GM12874 (cell line): Measurements from ENCODE around the gene PARVG.

Source experiments
- TF ChIP-seq, protein P1 (sequence below): IDR thresholded peaks from 2 replicates; pipeline ENCODE4 v1.5.1; 2011; ENCODE audit warnings: low read depth, mild to moderate bottlenecking, control low read depth, low read length, moderate library complexity; ENCODE audit not compliant: insufficient read depth

The PARVG gene

DNA sequence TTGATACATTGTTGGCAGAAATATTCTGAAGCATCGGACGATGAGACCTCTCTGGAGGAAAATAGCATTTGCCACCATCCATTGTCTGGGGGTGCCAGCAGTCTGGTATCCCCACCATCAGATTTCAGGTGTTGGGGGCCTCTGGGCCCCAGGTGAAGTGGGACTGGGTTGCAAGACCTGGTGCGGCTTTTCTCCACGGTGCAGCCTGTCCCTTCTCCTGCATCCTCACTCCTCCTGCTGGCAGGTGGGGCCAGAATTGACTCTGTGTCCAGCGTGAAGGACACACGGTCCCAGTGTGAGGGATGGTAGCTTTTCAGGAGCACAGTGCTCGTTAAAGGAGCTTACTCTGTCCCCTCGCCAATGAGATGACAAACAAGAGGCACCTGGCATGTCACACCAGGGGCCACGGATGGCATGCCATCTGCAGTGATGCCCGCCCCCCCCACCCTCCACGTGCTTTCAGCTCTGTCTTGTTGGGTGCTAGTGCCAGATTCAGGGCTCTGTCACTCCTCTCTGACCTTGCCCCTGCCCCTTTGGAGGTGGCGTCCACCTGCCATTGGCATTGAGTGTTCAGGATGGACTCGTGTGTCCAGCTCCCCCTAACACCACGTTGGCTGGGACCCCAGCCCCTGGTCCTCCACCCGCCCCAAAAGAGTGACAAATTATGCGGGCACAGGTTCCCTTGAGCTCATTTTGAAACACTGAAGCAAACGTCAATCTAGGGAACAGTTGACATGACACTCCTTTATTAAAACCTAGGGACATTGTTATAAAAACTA lies 62.4 kb downstream of the PARVG start:
- TF ChIP-seq, protein P1, sequence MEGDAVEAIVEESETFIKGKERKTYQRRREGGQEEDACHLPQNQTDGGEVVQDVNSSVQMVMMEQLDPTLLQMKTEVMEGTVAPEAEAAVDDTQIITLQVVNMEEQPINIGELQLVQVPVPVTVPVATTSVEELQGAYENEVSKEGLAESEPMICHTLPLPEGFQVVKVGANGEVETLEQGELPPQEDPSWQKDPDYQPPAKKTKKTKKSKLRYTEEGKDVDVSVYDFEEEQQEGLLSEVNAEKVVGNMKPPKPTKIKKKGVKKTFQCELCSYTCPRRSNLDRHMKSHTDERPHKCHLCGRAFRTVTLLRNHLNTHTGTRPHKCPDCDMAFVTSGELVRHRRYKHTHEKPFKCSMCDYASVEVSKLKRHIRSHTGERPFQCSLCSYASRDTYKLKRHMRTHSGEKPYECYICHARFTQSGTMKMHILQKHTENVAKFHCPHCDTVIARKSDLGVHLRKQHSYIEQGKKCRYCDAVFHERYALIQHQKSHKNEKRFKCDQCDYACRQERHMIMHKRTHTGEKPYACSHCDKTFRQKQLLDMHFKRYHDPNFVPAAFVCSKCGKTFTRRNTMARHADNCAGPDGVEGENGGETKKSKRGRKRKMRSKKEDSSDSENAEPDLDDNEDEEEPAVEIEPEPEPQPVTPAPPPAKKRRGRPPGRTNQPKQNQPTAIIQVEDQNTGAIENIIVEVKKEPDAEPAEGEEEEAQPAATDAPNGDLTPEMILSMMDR = no peak

DNA sequence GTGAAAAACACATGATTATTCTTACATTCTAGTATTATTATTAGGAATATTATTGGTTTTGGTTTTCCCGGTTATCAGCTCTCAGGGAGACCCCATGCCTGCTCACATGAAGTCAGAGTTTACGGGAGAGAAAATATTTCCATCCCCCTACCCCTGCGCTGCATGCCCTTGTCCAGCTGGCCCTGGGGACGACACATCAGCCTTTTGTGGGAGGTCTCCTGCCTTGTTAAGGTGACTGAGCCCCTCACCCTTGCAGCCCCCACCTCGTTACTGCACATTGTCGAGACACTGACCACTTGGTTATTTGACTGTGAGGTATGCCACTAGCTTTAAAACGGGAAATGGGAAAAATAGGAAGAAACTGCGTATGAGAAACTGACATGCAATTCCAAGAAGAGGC lies 63.0 kb downstream of the PARVG start:
- TF ChIP-seq, protein P1 = no peak

DNA sequence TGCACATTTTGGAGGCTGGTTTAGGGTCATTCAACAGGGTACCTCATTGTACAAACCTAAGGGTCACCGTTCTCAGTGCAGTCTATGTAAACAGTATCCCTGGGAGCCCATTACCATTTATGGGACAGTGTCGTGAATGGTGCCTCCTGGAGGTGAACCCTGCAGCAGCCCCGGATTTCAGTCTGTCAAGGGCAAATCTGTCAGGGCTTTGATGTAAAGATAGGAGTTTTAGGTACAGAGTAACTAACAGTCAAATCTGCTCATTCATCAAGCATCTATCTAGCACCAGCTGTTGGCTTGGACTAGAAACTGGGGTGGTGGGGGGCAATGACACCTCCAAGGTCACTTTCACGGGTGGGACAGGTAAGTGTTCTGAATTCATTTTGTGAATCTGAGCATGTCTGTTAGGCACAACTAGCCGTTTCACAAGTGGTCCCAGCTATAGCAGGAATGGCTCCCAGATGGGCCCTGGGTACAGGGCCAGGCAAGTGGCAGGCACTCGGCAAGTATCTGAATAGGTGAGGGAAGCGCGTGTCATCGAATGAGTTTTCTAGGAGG lies 63.6 kb downstream of the PARVG start:
- TF ChIP-seq, protein P1 = no peak

DNA sequence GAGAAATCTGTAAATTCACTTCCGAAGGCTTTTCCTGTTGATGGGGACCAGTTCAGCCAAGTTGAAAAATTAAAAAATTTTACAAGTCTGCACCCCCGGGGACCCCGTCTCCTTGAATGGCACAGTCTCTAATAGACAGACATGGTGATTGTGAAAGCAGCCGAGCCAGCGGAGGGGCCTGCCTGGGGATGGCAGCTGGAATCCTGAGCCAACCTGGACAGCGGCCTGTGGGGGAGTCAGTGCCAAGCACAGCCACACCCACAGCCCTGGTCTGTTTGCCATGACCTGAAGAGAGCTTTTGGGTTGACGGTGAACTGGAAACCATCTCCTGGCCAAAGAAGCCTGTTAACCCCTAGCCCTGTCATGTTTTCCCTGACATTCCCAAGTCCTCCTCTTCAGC lies 64.7 kb downstream of the PARVG start:
- TF ChIP-seq, protein P1 = no peak

DNA sequence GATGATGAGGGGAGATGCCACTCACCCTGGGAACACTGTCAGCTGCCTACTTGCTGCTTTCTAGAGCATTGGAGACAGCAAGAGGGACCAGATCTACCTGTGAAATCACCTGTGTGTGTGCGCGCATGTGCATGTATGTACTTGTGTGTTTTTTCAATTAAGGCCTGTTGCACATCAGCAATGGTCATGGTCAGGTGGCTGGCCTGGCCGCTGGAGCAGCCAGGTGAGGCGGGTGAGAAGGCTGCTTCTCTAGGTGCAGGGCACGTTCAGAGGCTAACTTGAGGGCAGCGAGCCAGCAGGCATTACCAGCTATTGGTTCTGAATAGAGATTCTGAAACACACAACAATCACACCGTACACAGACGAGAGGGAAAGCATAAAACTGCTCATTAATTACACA lies 65.1 kb downstream of the PARVG start:
- TF ChIP-seq, protein P1 = no peak

DNA sequence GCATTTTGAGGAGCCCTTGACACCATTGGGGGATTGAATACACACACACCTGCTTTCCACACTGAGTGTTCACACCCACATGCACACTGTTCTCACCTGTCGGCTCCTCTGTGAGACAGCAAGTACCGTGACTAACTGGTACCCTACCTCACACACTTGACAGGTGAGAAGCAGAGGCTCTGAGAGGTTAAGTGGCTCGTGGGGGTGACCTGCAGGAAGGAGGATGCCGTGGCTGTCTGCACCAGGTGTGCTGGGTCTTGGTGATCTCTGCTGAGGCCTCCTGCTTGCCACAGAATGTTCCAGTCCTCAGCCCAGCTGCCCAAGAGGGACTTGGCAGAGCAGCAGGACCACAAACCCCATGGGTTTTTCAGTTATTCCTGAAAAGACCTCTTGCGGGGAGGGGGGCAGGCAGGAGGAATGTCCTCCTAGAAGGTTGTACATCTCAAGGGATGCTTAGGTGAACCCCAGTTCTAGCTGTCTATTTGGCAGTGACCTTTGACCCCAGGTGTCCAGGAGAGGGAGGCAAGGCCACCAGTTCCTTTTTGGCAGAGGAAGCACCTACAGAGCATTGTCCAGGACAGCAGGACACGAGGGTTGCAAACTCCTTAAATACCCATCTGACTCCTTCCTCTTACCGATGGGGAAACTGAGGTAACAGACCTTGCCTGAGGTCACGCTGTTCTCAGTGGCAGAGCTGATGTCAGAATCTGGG lies 66.0 kb downstream of the PARVG start:
- TF ChIP-seq, protein P1 = no peak

DNA sequence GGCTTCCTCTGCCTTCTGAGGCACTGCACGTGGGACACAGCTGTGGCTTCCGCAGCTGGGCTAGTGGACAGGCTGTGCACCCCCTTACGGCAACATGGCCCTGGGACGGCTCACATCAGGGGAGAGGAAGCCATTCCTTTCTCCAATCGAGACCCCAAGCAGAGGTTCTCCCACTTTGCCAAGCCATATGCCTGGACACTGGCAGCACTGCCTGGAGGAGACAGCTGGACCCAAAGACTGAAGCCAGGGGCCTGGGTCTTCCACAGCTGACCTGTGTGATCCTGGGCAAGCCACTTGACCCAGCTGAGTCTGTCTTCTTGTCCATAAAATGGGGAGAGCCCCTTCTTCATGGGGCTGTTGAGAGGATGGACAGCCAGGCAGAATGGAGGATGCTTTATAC lies 66.6 kb downstream of the PARVG start:
- TF ChIP-seq, protein P1 = no peak
